GM20431 (cell line): ENCODE data around the gene TNRC6B.
"Not testable (repeated sequence)": the region's sequence is repeated elsewhere in the genome, so short reads cannot be mapped to it uniquely, and the experiment has no call there.

Experiments
- in situ Hi-C: fragments of 300-500 bp; cut with MseI, MboI; formaldehyde crosslinking; loops from one replicate; pipeline ENCODE4 v1.15.0; 2020; ENCODE audit warnings: low sequenced_read_pairs; ENCODE audit not compliant: unreplicated experiment

Gene TNRC6B, protein sequence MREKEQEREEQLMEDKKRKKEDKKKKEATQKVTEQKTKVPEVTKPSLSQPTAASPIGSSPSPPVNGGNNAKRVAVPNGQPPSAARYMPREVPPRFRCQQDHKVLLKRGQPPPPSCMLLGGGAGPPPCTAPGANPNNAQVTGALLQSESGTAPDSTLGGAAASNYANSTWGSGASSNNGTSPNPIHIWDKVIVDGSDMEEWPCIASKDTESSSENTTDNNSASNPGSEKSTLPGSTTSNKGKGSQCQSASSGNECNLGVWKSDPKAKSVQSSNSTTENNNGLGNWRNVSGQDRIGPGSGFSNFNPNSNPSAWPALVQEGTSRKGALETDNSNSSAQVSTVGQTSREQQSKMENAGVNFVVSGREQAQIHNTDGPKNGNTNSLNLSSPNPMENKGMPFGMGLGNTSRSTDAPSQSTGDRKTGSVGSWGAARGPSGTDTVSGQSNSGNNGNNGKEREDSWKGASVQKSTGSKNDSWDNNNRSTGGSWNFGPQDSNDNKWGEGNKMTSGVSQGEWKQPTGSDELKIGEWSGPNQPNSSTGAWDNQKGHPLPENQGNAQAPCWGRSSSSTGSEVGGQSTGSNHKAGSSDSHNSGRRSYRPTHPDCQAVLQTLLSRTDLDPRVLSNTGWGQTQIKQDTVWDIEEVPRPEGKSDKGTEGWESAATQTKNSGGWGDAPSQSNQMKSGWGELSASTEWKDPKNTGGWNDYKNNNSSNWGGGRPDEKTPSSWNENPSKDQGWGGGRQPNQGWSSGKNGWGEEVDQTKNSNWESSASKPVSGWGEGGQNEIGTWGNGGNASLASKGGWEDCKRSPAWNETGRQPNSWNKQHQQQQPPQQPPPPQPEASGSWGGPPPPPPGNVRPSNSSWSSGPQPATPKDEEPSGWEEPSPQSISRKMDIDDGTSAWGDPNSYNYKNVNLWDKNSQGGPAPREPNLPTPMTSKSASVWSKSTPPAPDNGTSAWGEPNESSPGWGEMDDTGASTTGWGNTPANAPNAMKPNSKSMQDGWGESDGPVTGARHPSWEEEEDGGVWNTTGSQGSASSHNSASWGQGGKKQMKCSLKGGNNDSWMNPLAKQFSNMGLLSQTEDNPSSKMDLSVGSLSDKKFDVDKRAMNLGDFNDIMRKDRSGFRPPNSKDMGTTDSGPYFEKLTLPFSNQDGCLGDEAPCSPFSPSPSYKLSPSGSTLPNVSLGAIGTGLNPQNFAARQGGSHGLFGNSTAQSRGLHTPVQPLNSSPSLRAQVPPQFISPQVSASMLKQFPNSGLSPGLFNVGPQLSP (N-terminal part only)

DNA sequence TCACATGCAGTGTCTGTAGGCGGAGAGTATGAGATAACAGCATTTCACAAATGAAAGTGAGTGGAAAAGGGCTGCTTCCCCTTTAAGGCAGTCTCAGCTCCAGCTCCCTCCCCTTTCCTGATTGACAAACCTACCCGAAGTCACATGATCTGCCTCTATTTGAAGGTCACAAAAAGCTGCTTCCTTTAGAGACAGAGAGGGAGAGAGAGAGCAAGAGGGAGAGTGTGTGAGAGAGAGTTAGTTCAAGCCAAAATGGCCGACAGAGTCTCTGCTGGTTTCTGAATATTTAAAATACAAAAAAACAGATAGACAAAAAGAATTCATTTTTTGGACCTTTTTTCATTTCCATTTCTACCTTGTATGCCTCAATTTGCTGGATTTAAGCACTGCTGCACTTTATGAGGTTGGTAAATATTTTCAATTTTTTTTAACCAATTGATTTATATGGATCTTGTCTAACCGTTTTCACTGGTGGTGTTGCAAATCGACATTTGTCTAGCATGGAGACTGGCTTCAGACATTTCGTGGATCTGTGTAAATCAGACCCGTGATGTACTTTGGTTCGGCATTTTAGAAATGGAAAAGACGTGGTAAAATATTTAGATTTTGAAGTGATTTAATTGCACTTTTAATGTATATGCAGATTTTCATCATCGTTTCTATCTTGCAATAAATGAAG is at the start of gene TNRC6B:
TSS of gene TNRC6B (plus strand) at position 188 of the 679 bp plus-strand sequence. CDS start at position 399, 211 bp downstream.
- in situ Hi-C loops: no loop called here

- in situ Hi-C loops: no loop called here
Measured at GRCh38 chr22:40128989-40129388, 48.7 kb upstream of the TNRC6B start.

DNA sequence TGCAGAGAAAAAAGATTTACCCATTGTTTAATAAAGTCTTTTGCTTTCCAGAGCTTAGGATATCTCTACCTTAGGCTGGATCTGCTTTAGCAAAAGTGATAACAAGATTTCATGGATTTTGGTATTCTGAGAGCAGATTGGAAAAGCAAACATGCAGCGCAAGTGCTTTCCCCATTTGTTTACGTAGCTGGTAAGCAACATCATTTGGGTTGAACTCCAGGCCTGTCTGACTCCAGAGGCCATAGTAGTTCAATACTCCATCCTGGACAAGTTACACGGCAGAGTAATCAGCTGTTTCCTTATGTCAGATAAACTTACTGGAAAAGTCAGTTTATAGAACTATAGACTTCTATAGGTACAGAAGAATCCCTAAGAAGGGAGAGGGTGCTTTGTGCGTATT is 40.6 kb upstream of the TNRC6B start:
- in situ Hi-C loops: no loop called here

DNA sequence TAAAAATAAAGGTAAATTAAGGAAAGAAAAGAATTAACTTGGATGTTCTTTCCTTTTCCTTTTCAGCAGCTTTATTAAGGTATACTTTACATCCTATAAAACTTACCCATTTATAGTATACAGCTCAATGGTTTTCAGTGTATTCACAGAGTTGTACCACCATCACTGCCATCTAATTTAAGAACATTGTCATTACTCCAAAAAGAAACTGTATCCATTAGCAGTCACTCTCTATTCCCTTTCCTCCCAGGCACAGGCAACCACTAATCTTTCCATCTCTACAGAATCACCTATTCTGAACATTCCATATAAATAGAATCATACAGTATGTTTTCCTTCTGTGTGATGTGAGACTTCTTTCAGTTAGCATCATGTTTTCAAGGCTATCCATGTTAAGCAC is 38.9 kb upstream of the TNRC6B start:
- in situ Hi-C loops: no loop called here

GRCh38 chr22:40147388-40148176 is 30.1 kb upstream of the TNRC6B start:
- in situ Hi-C loops: no loop called here

- in situ Hi-C loops: no loop called here
Measured at GRCh38 chr22:40153192-40153591, 24.5 kb upstream of the TNRC6B start.

GRCh38 chr22:40153705-40154104 is 24.0 kb upstream of the TNRC6B start:
- in situ Hi-C loops: no loop called here

GRCh38 chr22:40156001-40156516 is 21.7 kb upstream of the TNRC6B start:
- in situ Hi-C loops: no loop called here

DNA sequence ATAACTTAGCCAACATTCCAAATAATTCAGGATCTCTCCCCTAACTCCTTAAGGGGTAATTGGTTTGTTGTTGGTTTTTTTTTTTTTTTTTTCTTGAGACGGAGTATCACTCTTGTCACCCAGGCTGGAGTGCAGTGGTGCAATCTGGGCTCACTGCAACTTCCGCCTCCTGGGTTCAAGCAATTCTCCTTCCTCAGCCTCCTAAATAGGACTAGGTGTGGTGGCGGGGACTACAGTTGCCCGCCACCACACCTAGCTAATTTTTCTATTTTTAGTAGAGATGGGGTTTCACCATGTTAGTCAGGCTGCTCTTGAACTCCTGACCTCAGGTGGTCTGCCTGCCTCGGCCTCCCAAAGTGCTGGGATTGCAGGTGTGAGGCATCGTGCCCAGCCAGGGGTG is 21.0 kb upstream of the TNRC6B start:
- in situ Hi-C loops: not testable (repeated sequence)

GRCh38 chr22:40157330-40157945 is 20.3 kb upstream of the TNRC6B start:
- in situ Hi-C loops: no loop called here

DNA sequence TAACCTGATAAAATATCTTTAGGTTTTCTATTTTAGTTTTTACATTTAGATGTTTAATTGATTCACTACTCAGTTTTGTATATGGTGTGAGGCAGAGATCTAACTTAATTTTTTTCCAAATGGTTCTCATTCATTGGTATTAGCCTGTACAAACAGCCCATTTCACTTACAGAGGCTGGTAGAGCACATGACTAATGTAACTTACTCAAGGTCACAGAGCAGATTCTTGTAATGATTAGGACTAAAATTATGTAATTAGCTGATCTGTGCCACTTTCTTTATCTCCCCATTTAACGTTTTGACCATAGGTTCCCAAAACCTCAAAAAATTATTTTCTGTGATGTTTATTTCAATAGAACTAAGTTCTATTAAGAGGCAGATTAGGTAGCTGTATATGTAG is 16.5 kb upstream of the TNRC6B start:
- in situ Hi-C loops: no loop called here

DNA sequence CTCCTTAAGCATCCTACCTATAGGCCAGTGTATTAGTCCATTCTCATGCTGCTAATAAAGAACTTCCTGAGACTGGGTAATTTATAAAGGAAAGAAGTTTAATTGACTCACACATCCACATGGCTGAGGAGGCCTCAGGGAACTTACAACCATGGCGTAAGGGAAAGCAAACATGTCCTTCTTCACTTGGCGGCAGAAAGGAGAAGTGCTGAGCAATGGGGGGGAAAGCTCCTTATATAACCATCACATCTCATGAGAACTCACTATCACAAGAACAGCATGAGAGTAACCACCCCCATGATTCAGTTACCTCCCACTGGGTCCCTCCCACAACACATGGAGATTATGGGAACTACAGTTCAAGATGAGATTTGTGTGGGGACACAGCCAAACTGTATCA is 12.2 kb upstream of the TNRC6B start:
- in situ Hi-C loops: not testable (repeated sequence)

DNA sequence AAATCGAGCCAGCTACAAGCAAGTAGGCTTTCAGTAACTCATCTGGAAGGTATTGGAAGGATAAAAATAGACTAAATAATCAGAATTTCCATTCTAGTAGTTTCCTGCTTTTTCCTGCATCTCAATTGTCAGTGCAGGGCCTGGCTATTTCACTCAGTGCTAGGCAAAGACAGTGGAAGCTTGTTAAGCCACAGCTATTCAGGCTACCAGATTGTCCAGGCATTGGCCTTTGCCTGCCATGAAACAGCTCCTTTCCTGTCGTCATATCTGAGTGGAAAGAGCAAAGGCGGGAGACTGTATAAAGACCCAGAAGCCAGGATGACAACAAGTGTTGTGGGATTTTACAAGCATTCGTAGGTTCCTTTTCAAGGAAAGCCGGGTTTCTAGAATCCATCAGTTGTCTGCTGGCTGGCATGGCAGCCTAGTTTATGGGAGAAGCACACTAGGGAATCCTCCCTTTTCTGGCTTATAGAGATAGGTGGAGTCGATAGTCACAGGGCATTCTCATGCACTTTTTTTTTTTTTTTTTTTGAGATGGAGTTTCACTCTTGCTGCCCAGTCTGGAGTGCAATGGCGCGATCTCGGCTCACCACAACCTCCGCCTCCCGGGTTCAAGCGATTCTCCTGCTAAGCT is 2.0 kb upstream of the TNRC6B start:
- in situ Hi-C loops: no loop called here

GRCh38 chr22:40176921-40177737 is 596 bp upstream of the TNRC6B start:
- in situ Hi-C loops: no loop called here

GRCh38 chr22:40178417-40179409 is 988 bp downstream of the TNRC6B start:
- in situ Hi-C loops: no loop called here

GRCh38 chr22:40179526-40179925 is 1.8 kb downstream of the TNRC6B start:
- in situ Hi-C loops: no loop called here
